Breast epithelium (tissue), 3 donors: ENCODE data around the gene MAMLD1.

Experiments used
- POLR2A ChIP-seq: fragments of 450-650 bp; IDR thresholded peaks from one replicate; pipeline ENCODE4 v1.6.1; 2016; ENCODE audit warnings: antibody characterized with exemption, mild to moderate bottlenecking, moderate library complexity
- POLR2AphosphoS5 ChIP-seq, 3 donors: sonication (generic); formaldehyde crosslinking; IDR thresholded peaks; one replicate each; pipeline ENCODE4 v1.6.1; 2017; ENCODE audit warnings: antibody characterized with exemption in 3 of 3
- TF ChIP-seq, protein P1 (sequence below), 3 donors: fragments of 450-650 bp; IDR thresholded peaks; one replicate each; pipeline ENCODE4 v1.5.1; 2016 to 2017; ENCODE audit warnings: antibody characterized with exemption in 3 of 3, mild to moderate bottlenecking in 3 of 3, moderate library complexity in 3 of 3

DNA sequence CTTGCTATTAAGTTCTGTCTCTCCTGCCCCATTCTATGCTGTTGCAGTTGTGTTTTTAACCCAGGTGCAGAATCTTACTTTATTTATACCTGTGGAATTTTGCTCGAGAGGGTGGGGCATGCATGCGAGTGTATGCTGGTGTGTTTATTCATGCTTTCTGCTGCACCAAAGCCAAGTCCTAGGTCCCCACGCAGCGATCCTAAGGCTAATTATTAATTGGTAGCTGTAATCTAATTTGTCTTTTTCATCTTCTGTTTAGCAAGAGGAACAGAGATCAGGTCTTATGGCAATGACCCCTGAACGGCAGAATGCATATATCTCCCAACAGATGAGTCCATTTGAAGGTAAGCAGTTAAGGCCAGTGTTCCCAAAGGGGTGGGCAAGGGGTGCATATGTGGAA lies 146.6 kb downstream of the MAMLD1 start:
- TF ChIP-seq, protein P1, sequence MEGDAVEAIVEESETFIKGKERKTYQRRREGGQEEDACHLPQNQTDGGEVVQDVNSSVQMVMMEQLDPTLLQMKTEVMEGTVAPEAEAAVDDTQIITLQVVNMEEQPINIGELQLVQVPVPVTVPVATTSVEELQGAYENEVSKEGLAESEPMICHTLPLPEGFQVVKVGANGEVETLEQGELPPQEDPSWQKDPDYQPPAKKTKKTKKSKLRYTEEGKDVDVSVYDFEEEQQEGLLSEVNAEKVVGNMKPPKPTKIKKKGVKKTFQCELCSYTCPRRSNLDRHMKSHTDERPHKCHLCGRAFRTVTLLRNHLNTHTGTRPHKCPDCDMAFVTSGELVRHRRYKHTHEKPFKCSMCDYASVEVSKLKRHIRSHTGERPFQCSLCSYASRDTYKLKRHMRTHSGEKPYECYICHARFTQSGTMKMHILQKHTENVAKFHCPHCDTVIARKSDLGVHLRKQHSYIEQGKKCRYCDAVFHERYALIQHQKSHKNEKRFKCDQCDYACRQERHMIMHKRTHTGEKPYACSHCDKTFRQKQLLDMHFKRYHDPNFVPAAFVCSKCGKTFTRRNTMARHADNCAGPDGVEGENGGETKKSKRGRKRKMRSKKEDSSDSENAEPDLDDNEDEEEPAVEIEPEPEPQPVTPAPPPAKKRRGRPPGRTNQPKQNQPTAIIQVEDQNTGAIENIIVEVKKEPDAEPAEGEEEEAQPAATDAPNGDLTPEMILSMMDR (IDR thresholded peaks at IDR 0.05) = no peak
- TF ChIP-seq POLR2AphosphoS5 (IDR thresholded peaks at IDR 0.05) = no peak
- TF ChIP-seq POLR2A = no peak
